A673 (cell line): Measurements from ENCODE around the gene SETDB2. TPM values are rescaled to one million over a fixed set of nuclear protein-coding genes. Genes with fewer than 3 reads are reported as not detected.

ENCODE experiments used
- BruUV-seq: library from RNA; stranded (reverse); fragments of 400-500 nt; replicated peaks from 2 replicates; lab custom pipeline; 2021; lab: Mats Ljungman, UMichigan
- CTCF ChIA-PET: fragments of 300-600 bp; sonication (Branson Sonifier 250); formaldehyde crosslinking; loops from one replicate; lab custom pipeline; 2022; ENCODE audit warnings: antibody characterized with exemption; lab: Charles Lee
- POLR2A ChIA-PET: fragments of 300-600 bp; sonication (Branson Sonifier 250); formaldehyde crosslinking; loops from one replicate; lab custom pipeline; 2022; ENCODE audit warnings: antibody characterized with exemption; ENCODE audit not compliant: low non-redundant PET; lab: Charles Lee
- DNase-seq: peaks from one replicate; pipeline ENCODE4 v3.0.0-alpha.2; 2015; ENCODE audit warnings: low spot score
- H3K27ac ChIP-seq: fragments of 200-600 bp; sonication (generic); 2 replicates; pipeline ENCODE4 v1.5.1; 2016; ENCODE audit warnings: mixed run types, low read depth, mild to moderate bottlenecking, mixed read lengths, antibody characterized with exemption, low read length; ENCODE audit not compliant: poor library complexity, severe bottlenecking
- H3K27me3 ChIP-seq: fragments of 200-600 bp; sonication (generic); replicated peaks from 2 replicates; pipeline ENCODE4 v1.6.1; 2017; ENCODE audit warnings: mixed run types, low read depth, mild to moderate bottlenecking, mixed read lengths, antibody characterized with exemption, low read length; ENCODE audit not compliant: insufficient read depth, poor library complexity
- H3K36me3 ChIP-seq: fragments of 200-600 bp; sonication (generic); 2 replicates; pipeline ENCODE4 v1.6.1; 2016; ENCODE audit warnings: mixed run types, mild to moderate bottlenecking, mixed read lengths, antibody characterized with exemption, low read length; ENCODE audit not compliant: insufficient read depth, poor library complexity, severe bottlenecking
- H3K4me1 ChIP-seq: fragments of 200-600 bp; sonication (generic); 2 replicates; pipeline ENCODE4 v1.6.1; 2017; ENCODE audit warnings: mixed run types, mild to moderate bottlenecking, mixed read lengths, antibody characterized with exemption, low read length; ENCODE audit not compliant: insufficient read depth, poor library complexity, severe bottlenecking
- H3K4me3 ChIP-seq: fragments of 200-600 bp; sonication (generic); 2 replicates; pipeline ENCODE4 v1.5.1; 2016; ENCODE audit warnings: low read depth, mixed run types, mild to moderate bottlenecking, mixed read lengths, low read length; ENCODE audit not compliant: poor library complexity, severe bottlenecking
- H3K9me3 ChIP-seq: fragments of 200-600 bp; sonication (generic); 2 replicates; pipeline ENCODE4 v1.6.1; 2016; ENCODE audit warnings: mixed run types, low read depth, mild to moderate bottlenecking, mixed read lengths, antibody characterized with exemption, low read length; ENCODE audit not compliant: poor library complexity, severe bottlenecking
- EZH2 ChIP-seq: fragments of 200-600 bp; sonication (generic); IDR thresholded peaks from 2 replicates; pipeline ENCODE4 v1.6.1; 2017; ENCODE audit warnings: borderline replicate concordance, low read depth, mild to moderate bottlenecking, mixed read lengths, antibody characterized with exemption, low read length; ENCODE audit not compliant: poor library complexity, severe bottlenecking
- intact Hi-C: fragments of 100-400 bp; cut with micrococcal nuclease; formaldehyde crosslinking; loops from one replicate; pipeline ENCODE4 v1.10.0; 2022; ENCODE audit not compliant: unreplicated experiment
- total RNA-seq: library from RNA; stranded (reverse); gene quantifications from 2 replicates; pipeline ENCODE4 v1.2.3, GENCODE V29; 2021
- TF ChIP-seq, protein P1 (sequence below): fragments of 300-800, 200-600 bp; sonication (generic); conservative IDR thresholded peaks from 2 replicates; pipeline ENCODE4 v1.5.1; 2017; ENCODE audit warnings: low read depth, mild to moderate bottlenecking, antibody characterized with exemption, low read length, moderate library complexity, mixed read lengths

The SETDB2 gene
- total RNA-seq, 1 experiment from 2014 or later: 3.8 TPM

DNA sequence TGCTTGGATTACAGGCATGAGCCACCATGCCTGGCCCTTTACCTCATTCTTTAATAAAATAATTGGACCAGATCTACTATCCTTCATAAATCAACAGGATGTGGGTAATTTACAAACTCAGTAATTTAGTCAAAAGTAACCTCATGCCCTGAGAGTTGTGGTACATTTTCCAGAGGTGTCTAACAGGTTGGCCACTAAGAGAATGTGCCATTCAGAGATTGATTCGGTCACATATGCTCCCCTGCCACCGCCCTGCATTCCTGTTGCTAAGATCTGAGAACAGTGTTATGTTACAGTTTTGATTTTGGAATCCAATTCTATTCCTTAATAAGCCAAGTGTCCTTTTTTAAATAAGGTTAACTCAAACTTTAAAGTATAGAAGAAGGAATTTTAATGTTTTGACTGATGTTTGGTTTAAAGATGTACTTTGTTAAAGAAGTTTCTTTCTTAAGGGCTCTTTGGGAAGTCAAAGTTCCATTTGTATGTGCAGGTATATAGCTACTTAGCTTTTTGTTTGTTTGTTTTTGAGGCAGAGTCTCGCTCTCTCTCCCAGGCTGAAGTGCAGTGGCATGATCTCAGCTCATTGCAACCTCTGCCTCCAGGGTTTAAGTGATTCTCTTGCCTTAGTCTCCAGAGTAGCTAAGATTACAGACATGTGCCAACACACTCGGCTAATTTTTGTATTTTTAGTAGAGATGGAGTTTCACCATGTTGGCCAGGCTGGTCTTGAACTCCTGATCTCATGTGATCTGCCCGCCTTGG is 80.8 kb downstream of the SETDB2 start:
- Histone ChIP-seq H3K4me1 (peaks cover 2% of the 10 kb centered on the region), H3K4me3 (no peak overlapping the region), H3K36me3 (no peaks in the 10 kb centered on the region), H3K9me3 (no peaks in the 10 kb centered on the region), H3K27ac (no peak overlapping the region), H3K27me3 (peaks cover 10% of the 10 kb centered on the region)
- DNase-seq: no peak
- CTCF ChIA-PET: no interaction called here
- intact Hi-C loops: no loop called here
- POLR2A ChIA-PET: interaction anchor here (0.5 kb wide), 1 partner anchor 260 kb away, joined by 5 read pairs; no protein-coding TSS in a partner anchor
- TF ChIP-seq, protein P1, sequence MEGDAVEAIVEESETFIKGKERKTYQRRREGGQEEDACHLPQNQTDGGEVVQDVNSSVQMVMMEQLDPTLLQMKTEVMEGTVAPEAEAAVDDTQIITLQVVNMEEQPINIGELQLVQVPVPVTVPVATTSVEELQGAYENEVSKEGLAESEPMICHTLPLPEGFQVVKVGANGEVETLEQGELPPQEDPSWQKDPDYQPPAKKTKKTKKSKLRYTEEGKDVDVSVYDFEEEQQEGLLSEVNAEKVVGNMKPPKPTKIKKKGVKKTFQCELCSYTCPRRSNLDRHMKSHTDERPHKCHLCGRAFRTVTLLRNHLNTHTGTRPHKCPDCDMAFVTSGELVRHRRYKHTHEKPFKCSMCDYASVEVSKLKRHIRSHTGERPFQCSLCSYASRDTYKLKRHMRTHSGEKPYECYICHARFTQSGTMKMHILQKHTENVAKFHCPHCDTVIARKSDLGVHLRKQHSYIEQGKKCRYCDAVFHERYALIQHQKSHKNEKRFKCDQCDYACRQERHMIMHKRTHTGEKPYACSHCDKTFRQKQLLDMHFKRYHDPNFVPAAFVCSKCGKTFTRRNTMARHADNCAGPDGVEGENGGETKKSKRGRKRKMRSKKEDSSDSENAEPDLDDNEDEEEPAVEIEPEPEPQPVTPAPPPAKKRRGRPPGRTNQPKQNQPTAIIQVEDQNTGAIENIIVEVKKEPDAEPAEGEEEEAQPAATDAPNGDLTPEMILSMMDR: no peak
- no peak for TF ChIP-seq EZH2
- BruUV-seq: no TSS peak

DNA sequence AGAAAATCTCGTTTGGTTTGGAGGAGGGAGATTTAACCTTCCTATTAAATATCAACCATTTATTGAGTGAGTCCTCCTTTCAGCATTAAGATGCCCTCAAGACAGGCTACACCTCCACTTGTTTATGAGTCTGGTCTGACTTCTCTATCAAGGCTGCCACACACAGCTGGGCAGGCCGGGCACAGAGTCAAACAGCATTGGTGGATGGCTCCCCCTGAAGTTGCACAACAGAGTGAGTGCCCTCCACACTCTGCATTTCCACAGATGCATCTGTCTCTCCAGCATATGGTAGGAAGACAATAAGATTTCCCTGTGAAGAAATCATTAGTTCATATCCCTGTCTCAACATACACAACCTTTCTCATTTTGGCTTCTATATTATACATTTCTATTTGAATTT is 83.0 kb downstream of the SETDB2 start:
- intact Hi-C loops: no loop called here
- Histone ChIP-seq H3K36me3 (no peaks in the 10 kb centered on the region), H3K27me3 (peaks cover 10% of the 10 kb centered on the region), H3K4me1 (peaks cover 14% of the 10 kb centered on the region), H3K4me3 (no peak overlapping the region), H3K9me3 (no peaks in the 10 kb centered on the region), H3K27ac (no peak overlapping the region)
- ChIA-PET CTCF (no interaction called here), POLR2A (no interaction called here)
- BruUV-seq: no TSS peak
- TF ChIP-seq, protein P1: no peak
- no peak for TF ChIP-seq EZH2
- DNase-seq: no peak

DNA sequence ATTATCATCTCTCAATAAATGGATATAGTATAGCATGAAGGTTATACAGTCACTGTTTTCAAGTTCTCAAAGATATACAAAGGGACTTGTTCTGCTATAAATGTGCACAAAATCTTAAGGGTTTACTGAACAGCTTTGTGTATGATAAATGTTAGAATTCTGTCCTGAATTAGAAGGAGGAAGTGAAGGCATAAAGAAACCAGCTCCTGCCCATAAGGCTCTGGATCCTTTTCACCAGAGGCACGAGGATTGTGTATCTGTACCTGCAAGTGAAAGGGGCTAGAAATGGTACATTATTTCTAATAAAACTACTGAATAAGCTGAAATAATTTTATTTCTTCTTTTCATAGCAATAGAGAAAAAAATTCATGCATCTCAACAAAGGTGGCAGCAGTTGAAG is 84.1 kb downstream of the SETDB2 start:
- DNase-seq: no peak
- H3K36me3 ChIP-seq: no peaks in the 10 kb centered on the region
- peaks cover 10% of the 10 kb centered on the region for H3K27me3 ChIP-seq
- ChIA-PET POLR2A (no interaction called here), CTCF (no interaction called here)
- H3K9me3 ChIP-seq: no peaks in the 10 kb centered on the region
- H3K27ac ChIP-seq: no peak overlapping the region
- TF ChIP-seq, protein P1: no peak
- TF ChIP-seq EZH2: no peak
- intact Hi-C loops: no loop called here
- BruUV-seq: no TSS peak
- H3K4me1 ChIP-seq: peaks cover 14% of the 10 kb centered on the region
- no peak overlapping the region for H3K4me3 ChIP-seq
